NCI-H2227 (cell line): ENCODE results near the gene TRMT61A.
"Not testable (repeated sequence)": the region's sequence is repeated elsewhere in the genome, so short reads cannot be mapped to it uniquely, and the experiment has no call there.

Experiments
- DNase-seq: peaks from one replicate; lab custom pipeline; 2025; ENCODE audit not compliant: unreplicated experiment; lab: John Stamatoyannopoulos, UW

Gene TRMT61A

GRCh38 chr14:103521951-103522563 lies 6.9 kb upstream of the TRMT61A start:
- peak; percentile 65 for DNase-seq

DNA sequence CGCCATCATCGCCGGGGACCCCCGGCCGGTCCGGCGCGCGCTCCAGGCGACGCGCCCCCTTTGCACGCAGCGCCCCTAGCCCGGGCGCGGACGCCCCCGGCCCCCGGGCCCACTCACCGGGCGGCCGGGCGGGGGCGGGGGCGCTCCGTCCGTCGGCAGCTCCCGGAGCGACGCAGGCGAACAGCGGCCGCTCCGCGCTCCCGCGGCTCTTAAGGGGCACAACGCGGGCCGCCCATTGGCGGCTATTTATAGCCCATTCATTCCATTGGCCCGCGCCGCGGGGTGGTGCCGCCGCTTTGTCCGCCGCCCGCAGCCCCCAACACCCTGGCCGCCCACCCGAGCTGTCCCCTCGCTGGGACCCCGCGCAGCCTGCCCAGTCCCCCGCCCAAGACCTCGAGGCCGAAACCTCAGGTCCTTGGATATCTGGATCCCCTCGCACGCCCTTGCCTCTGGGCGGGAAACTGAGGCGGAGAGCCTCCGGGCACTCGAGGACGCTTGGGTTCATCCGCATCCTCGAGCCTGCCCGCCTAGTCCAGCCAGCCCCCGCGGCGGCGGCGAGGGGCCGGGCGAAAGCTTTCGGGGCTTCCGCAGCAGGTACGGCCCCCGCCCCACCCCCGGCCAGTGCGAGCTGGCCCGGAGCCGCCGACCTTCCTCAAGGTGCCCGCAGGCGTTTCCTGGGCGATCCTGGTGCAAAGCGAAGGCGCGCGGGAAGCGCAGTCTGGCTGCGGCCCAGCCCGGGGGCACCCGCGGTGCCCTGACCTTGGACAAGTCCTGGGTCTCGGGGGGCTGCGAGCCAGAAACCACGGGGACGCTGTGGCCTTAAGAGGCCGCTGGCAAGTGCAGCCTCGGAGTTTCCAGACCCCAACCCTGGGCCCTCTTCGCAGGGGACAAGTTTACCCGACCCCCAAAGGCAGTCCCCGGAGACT lies 6.1 kb upstream of the TRMT61A start, which contains the start of gene CKB:
TSS of gene CKB (minus strand) at position 182 of the 926 bp plus-strand sequence. CDS start 337 bp downstream, outside the sequence.
- DNase-seq, result peak; percentile 94

DNA sequence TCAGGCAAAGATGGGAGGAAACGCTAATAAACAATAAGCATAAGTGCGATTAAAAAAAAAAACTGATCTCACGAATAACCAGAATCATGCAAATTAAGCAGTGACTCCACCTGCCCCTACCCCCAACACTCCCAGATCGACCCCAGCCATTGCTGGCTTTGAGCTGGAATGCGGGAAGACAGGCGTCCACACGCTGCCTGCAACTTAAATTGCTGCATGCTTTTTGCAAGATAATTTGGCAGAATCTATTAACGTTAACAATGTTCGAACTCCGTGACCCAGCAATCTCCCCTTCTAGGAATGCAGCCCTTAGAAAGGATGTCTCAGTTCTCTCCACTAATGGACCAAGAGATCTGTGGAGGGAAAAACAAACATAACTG lies 5.4 kb upstream of the TRMT61A start:
- no peak for DNase-seq

DNA sequence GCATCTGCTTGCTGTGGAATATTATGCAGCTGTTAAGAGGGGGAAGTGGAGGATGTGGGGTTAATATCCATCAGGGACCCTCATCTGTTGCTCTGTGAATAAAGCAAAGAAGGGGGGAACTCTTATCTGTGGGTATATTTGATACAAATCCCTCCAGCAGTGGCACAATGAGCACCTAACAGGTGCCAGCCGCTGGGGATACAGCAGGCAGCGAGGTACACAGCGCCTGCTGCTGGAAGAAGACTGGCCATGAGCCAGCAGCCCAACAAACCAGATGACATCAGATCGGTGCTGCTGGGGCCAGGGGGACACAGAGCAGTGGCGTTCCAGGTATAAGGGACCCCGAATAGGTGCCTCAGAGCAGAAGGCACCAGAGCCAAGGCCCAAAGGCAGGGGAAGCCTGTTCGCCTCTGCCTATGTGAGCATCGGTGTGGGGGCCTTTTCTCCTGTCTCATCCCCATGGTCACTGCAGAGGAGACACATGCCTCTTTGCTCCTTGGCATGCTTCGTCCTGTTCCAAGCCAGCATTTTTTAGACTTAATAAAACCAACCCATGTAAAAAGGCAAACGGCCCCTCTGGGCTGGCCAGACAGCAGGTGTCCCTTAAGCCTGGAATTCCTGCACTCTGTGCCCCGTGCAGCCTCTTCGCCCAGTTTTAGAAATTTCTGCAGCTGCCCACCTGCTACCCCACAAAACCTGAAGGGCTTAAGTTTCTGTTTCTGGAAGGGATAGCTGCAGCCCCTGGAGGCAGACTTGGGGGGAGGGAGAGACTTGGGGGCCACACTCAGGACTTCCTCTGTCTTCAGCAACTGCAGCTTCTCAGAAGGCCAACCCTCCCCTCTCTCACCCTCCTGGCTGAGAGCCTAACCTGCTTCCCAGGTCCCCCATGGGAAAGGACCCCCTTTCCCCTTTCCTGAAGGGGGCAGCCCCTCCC lies 4.7 kb upstream of the TRMT61A start:
- DNase-seq, result no peak

GRCh38 chr14:103525430-103526246 lies 3.4 kb upstream of the TRMT61A start:
- DNase-seq, result not testable (repeated sequence)

DNA sequence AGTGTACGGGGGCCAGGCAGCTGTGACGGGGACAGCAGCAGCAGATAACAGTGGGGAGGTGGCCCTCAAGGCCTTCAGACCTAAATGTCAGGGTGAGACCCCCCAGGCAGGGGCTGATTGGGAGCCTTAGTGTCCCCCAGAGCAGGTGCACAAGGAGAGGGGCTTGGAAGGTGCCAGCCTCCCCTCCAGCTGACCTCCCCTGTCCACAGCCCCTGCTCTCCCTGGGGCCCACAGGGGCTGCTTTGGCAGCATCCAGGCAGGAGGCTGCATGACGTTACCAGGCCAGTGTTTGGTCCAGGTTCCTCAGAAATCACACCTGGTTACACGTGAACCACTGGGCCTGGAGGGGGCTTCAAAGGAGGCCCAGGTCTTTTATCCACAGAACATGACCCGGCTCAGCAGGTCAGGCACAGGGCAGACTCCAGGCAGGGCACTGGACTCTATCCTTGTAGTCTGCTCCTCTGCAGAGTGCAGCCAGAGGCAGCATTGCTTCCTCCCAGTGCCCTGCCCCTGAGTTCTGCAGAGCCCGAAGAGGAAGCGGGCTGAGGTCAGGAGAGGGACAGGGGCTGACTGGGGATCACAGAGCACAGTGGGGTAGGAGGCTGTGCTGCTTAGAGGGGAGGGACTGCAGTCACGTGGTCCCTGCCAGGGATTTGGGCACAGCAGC lies 2.6 kb upstream of the TRMT61A start:
- no peak for DNase-seq

DNA sequence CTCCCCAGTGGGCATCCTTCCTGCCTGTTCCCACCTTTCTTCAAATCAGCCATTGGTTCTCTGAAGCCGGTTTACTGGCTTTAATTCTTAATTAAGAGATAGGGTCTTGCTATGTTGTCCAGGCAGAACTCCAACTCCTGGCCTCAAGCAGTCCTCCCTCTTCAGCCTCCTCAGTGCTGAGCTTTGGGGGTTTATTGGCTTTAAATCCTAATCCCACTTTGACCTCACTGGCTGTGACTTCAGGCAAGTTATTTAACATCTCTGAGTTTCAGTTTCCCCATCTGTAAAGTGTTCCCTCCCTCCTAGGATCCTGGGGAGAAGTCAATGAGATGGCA lies 2.1 kb upstream of the TRMT61A start:
- DNase-seq, result no peak

GRCh38 chr14:103527408-103528145 lies 1.4 kb upstream of the TRMT61A start:
- no peak for DNase-seq

DNA sequence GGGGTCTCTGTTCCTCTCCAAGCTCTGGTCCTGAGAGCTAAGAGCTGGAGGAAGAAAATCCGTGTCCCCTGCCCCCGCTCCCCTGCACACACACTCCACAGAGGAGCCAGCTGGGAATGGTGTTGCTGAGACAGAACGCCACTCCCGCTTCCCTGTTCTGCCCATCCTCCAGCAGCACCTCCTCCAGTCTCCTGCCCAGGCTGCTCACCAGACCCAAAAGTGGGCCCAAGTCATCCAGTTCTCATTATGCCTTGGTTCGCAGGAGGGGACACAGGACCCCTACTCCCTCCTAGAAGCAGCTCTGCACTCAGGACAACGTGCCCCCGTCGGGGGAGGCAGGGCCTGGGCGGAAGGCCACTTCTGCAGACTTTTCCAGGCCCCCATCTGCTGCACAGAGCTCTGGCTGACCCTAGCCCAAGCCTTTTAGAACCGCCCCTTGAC lies 830 bp upstream of the TRMT61A start:
- DNase-seq, result peak; percentile 39

- no peak for DNase-seq
Observed at GRCh38 chr14:103529383-103530365, 678 bp downstream of the TRMT61A start.

DNA sequence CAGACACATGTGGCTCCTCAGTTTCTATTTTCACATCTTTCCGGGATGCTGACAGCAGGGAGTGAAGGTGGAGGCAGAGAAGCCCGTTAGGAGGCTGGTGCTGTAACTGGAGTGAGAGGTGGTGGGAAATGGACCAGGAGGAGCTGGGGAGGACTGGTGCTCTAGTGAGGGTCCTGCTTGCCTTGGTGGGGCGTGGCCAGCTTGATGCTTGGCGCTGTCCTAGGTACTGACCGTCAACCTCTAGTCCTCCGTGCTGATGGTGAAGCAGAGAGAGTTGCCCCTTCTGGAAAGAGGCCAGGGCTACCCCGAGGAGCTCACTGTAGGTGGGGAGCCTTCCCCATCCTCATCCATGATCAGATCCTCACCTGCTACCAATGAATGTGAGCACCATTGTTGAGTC lies 1.4 kb downstream of the TRMT61A start:
- DNase-seq, result no peak

DNA sequence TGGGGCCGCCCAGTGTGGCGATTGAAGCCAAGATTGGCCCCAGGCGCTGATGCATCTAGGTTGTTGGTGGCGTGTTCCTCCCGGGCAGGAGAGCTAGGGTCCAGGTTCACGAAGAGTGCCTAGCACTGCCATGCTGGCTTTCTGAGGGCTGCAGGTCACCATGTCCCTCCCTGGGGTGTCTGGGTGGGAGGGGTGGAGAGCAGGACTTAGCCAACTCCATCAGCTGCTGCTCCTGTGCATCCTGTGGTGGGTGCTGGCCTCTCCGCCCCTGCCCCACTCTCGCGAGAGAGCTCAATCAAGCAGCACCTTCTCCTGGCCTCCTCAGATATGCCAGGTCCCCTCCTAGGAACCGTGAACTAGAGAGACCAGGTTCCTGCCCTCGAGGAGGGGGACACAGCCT lies 1.8 kb downstream of the TRMT61A start:
- DNase-seq, result no peak

- DNase-seq, result no peak
Observed at GRCh38 chr14:103531421-103532215, 2.6 kb downstream of the TRMT61A start.

GRCh38 chr14:103532216-103533136 lies 3.5 kb downstream of the TRMT61A start:
- no peak for DNase-seq

GRCh38 chr14:103533137-103533998 lies 4.4 kb downstream of the TRMT61A start:
- no peak for DNase-seq
